Measurements from ENCODE around the gene HSPA14.

- no peak for TF ChIP-seq ARNTL (CRISPR knock-in tag; IDR thresholded peaks at IDR 0.05; ENCODE audit: borderline replicate concordance, low read depth)
- no peak for TF ChIP-seq RARB (CRISPR knock-in tag; IDR thresholded peaks at IDR 0.05)
- TF ChIP-seq PATZ1 (CRISPR knock-in tag; IDR thresholded peaks at IDR 0.05; ENCODE audit: borderline replicate concordance) = no peak
- TF ChIP-seq CREB5 (CRISPR knock-in tag; IDR thresholded peaks at IDR 0.05; ENCODE audit: low read depth) = no peak
These were observed 926 bp upstream of the HSPA14 start for GRCh38 chr10:14837003-14837756.
